Measurements from ENCODE around the gene RANBP3. TPM values are rescaled to one million over a fixed set of nuclear protein-coding genes. Genes with fewer than 3 reads are reported as not detected.
"Not testable (repeated sequence)": the region's sequence is repeated elsewhere in the genome, so short reads cannot be mapped to it uniquely, and the experiment has no call there.

Gene RANBP3
- total RNA-seq, 1 donor from 2014 or later, result 78.8 TPM

DNA sequence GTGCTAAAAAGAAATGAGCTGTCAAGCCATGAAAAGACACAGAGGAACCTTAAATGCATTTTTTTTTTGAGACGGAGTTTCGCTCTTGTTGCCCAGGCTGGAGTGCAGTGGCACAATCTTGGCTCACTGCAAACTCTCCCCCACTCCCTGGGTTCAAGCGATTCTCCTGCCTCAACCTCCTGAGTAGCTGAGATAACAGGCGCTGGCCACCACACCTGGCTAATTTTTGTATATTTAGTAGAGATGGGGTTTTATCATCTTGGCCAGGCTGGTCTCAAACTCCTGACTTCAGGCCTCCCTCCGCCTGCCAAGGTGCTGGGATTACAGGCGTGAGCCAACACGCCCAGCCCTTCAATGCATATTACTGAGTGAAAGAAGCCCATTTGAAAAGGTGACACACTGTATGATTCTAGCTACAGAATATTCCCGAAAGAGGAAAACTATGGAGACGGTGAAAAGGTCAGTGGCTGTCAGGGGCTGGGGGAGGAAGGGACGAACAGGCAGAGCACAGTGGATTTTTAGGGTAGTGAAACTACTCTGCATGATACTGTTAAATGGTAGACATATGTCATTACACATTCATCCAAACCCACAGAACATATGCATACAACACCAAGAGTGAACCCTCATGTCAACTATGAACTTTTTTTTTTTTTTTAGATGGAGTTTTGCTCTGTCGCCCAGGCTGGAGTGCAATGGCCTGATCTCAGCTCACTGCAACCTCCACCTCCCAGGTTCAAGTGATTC, 93.7 kb downstream of the RANBP3 start:
- DNase-seq (ENCODE audit: low read depth), result not testable (repeated sequence)

DNA sequence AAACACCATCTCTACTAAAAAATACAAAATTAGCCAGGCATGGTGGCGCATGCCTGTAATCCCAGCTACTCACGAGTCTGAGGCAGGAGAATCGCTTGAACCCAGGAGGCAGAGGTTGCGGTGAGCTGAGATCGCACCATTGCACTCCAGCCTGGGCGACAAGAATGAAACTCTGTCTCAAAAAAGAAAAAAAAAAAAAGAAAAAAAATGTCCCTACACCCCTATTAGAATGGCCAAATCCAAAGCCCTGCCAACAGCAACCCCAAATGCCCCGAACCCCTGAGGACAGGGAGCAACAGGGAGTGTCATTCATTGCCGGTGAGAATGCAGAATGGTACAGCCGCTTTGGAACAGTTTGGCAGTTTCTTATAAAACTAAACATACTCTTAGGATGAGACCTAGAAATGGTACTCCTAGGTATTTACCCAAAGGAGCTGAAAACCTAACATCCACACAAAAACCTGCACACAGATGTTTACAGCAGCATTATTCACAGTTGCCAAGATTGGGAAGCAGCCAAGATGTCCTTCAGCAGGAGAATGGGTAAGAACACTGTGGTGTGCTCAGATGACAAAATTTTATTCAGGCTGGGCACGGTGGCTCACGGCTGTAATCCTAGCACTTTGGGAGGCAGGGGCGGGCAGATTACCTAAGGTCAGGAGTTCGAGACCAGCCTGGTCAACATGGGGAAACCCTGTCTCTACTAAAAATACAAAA, 94.6 kb downstream of the RANBP3 start:
- not testable (repeated sequence) for DNase-seq (ENCODE audit: low read depth)

DNA sequence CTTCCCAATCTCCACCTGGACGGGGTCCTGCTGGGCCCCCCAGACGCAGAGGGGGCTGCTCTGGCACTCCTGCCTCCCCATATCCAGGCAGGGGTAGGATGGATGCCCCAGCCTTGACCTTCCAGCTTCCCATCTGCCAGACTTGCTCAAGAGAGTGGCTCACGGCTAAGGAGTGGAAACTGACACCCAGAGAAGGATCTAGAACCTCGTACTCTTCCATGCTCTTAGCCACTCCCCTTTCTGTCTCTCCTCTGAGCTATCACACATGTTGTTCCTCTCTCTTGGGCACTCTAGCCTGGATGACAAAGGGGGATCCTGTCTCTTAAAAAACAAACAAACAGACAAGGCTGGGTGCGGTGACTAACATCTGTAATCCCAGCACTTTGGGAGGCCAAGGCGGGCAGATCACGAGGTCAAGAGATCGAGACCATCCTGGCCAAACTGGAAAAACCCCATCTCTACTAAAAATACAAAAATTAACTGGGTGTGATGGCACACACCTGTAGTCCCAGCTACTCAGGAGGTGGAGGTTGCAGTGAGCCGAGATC, 95.4 kb downstream of the RANBP3 start:
- DNase-seq (ENCODE audit: low read depth), result no peak

DNA sequence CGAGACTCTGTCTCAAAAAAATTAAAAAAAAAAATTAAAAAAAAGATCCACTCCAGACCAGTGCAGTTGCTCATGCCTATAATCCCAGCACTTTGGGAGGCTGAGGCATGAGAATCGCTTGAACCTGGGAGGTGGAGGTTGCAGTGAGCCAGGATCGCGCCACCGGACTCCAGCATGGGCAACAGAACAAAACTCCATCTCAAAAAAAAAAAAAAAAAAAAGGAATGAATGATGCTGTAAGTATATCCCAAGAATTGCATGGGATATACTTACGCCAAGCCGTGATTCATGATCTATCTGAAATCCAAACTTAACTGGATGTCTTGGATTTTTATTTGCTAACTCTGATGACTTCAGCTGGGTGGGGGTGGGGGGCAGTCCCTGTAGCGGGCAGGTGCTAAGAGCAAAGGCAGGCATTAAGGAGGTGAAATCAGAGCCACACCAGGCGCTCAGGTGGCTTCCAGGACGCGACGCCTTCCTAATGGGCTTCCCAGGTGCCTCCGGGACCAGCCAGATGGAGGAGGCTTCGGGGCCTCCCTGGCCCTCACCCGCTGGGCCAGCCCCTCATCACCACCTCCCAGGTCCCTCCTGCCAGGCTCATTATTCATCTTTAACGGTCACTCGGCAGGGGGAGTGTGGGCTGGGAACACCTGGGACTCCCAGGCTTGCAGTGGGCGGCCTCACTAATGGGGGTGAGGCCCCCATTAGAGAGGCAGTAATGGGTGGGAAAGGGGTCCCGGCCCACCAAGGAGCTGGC, 96.2 kb downstream of the RANBP3 start:
- DNase-seq (ENCODE audit: low read depth), result no peak

DNA sequence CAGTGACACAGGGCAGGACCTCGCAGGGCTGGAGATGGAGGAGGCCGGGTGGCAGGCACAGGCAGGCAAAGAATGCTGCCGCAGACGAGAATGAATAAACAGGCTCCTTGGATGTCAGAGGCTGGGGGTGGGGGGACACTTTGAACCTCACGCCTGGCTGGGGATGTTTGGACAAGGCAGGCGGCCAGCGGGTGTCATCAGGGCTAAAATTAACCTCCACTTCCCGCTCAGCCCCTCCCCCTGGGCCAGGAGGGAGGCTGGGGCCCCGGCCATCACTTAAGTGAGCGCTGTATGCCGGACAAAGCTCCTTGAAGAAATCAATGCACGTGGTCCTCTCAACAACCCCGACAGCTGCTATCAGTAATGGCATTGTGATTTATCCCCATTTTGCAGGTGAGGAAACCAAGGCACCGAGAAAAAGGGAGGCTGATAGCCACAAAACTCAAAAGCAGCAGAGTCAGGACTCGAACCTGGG, 97.3 kb downstream of the RANBP3 start:
- peak; percentile 73 for DNase-seq (ENCODE audit: low read depth)

DNA sequence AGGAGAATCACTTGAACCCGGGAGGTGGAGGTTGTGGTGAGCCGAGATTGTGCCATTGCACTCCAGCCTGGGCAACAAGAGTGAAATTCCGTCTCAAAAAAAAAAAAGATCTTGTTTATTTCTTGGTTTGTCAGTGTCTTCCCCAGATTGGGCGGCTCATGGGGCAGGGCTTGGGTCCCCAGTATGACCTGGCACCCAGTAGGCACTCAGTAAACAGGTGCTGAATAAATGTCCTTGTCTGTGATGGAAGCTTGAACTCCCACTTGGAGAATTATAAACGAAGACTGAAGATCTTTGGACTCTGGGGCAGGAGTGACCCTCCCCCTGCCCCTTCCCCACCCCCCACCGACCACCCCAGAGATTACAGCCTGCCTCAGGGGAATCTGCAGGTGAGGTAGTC, 97.7 kb downstream of the RANBP3 start:
- no peak for DNase-seq (ENCODE audit: low read depth)

DNA sequence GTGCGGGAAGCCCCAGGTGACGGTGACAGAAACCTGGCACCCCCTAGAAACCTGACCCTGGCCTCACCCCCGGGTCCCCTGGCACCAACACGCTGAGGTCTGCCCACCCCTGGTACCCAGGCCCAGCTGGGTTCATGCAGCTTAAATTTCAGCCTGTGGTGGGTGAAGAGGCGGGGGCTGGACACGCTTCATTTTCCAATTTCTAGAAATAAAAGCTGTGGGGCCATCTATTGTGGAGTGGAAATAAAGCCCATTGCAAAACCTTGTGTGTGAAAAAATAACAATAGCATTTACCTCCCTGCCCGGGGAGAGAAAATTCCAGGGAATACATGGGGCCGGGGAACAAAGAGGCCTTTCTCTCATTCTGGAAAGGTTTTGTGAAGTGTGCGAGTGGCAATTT, 100.1 kb downstream of the RANBP3 start:
- DNase-seq (ENCODE audit: low read depth), result no peak

DNA sequence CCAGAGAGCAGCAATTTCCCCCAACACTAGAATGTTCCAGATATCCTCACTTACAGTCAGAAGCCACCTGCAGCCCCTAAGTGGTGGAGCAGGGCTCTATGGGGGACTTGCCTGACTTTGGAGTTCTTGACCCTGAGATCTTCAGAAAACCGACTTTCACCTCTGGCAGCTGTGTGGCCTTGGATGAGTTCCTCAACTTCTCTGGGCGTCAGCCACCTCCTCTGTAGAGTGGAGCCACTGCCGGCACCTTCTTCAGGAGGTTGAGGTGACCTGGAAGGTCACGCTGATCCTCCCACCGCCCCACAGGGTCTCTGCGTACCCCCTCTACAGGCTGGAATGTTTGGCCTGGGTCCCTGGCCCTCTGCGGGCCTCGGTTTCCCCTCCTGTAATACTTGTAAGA, 100.5 kb downstream of the RANBP3 start:
- no peak for DNase-seq (ENCODE audit: low read depth)

DNA sequence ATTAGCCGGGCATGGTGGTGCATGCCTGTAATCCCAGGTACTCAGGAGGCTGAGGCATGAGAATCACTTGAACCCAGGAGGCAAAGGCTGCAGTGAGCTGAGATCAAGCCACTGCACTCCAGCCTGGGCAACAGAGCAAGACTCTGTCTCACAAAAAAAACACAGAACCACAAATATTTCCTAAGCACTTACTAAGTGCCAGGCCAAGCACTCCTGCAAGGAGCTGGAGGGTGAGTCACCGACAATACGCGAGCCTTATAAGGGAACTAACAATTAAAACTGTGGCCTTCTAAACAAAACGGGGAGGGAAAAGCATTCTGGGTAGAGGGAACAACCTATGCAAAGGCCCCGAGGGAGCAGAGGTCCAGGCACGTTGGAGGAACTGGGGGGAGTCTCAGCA, 103.4 kb downstream of the RANBP3 start:
- peak; percentile 49 for DNase-seq (ENCODE audit: low read depth)

DNA sequence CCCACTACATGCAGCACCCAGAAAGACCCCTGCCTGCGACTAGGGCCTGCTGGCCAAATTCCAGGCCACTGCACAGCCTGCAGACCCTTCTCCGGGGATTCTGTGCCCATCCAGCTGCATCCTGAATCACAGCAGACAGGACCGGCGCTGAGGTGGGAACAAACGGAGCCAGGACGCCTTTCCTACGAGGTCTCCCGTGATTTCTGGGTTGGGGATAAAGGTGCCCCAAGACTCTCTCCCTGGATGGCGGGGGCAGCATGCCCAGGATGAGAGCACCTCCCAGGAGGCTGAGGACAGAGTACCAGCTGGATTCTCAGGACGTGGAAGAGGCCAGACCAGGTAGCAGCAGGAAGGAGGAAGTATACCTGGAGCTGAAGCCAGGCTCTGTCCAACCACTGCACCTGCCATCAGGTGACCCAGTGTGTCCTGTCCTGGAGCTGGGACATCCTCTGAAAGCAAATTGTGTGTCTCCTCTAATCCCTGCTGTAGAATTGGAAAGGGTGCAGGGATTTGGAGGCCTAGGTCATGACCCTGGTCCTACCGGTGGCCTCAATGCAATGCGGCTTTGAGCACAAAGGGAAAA, 104.2 kb downstream of the RANBP3 start:
- DNase-seq (ENCODE audit: low read depth), result no peak

DNA sequence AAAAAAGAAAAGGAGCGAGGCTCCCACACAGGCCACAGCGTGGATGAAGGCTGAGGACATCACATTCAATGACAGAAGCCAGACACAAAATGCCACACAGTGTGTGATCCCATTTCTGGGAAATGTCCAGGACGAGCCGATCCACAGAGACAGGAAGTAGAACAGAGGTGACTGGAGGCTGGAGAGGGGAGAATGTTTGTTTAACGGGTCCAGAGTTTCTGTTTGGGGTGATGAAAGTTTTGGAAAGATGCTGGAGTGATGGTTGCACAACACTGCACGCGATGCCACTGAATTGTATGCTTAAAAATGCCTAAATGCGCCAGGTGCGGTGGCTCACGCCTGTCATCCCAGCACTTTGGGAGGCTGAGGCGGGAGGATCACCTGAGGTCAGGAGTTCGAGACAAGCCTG, 107.0 kb downstream of the RANBP3 start:
- DNase-seq (ENCODE audit: low read depth), result no peak

DNA sequence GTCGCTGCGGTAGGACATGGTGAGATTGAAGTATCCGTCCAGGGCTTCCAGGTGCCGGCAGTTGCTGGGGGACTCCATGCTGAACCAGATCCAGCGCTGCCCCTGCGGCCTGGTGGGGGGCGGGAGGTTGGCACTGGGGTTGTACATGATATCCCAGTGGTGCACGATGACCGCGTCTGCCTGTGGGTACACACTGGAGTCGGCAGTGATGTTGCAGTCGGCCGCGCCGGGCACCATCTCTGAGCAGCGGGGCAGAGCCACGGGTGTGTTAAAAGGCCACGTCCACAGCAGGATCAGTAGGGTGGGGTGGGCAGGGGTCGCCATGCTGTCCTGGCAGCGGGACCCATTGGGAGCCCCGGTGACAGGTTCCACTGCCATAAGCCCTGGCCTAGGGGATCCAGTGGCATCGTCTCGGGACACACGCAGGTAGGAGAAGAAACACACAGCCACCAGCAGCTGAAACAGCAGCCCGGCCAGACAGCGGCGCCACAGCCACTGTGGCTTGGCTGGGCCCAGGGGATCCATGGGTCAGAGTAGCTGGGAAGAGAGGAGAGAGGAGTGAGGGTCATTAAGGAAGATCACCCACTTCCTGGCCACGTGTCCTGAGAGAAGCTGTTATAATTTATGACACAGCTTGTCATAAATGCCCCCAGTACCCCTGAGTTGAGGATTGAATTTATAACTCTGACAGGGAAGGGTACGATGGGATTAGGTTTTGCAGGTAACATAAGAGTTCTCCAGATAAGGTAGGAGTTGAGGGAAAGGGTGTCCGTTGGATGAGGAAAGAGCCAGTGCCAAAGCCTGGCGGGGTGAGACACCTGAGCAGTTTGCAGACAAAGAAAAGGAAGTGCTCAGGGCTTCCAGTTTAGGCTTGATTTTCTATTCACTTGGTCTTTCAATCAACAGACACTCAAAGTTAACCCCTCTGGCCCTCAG, 110.5 kb downstream of the RANBP3 start:
- DNase-seq (ENCODE audit: low read depth), result no peak

Other genes with a start within 250 kb of the RANBP3 start
- 0.15 TPM in 1 of 2 replicates, not detected in the other for gene PRR22, start 193.4 kb downstream of the RANBP3 start, total RNA-seq
- 15.9 and 30.0 TPM in 2 replicates for gene DUS3L, start 187.0 kb downstream of the RANBP3 start, total RNA-seq
- 0.17 and 0.20 TPM in 2 replicates for gene NRTN, start 173.1 kb downstream of the RANBP3 start, total RNA-seq
- 0.05 TPM in 1 of 2 replicates, not detected in the other for gene FUT6, start 138.4 kb downstream of the RANBP3 start, total RNA-seq
- 0.05 and 3.1 TPM in 2 replicates for gene FUT3, start 126.7 kb downstream of the RANBP3 start, total RNA-seq
- gene FUT5, start 107.6 kb downstream of the RANBP3 start, total RNA-seq, result not detected in 2 replicates
- gene NDUFA11, start 74.3 kb downstream of the RANBP3 start, total RNA-seq, result 104 and 529 TPM in 2 replicates
- 5.9 and 6.6 TPM in 2 replicates for gene VMAC, start 73.3 kb downstream of the RANBP3 start, total RNA-seq
- 5.3 and 11.5 TPM in 2 replicates for gene CAPS, start 63.9 kb downstream of the RANBP3 start, total RNA-seq
- gene RFX2, start 132.4 kb upstream of the RANBP3 start, total RNA-seq, result 3.0 and 3.9 TPM in 2 replicates
- gene ACSBG2, start 157.5 kb upstream of the RANBP3 start, total RNA-seq, result not detected in 2 replicates